Liver (tissue), 3 donors: ENCODE results near the gene NIPAL4.

Experiments
- CTCF ChIP-seq: fragments of 150-350 bp; IDR thresholded peaks from 2 replicates; pipeline ENCODE4 v1.5.1; 2017; ENCODE audit warnings: improper control_type of control experiment, low read depth, low read length; ENCODE audit not compliant: missing input control
- JUND ChIP-seq, 2 donors: IDR thresholded peaks; 2 replicates each; pipeline ENCODE4 v1.6.1; 2016; ENCODE audit warnings: antibody characterized with exemption in 2 of 2
- RAD21 ChIP-seq, 2 donors: IDR thresholded peaks; 2 replicates each; pipeline ENCODE4 v1.6.1; 2016; ENCODE audit warnings: antibody characterized with exemption in 2 of 2, mild to moderate bottlenecking in 2 of 2
- RXRA ChIP-seq, 2 donors: IDR thresholded peaks; 2 replicates each; pipeline ENCODE4 v1.6.1; 2017 to 2018; ENCODE audit warnings: antibody characterized with exemption in 2 of 2, mild to moderate bottlenecking in 1 of 2
- YY1 ChIP-seq: IDR thresholded peaks from 2 replicates; pipeline ENCODE4 v1.6.1; 2016; ENCODE audit warnings: antibody characterized with exemption, mild to moderate bottlenecking
- donor health status: healthy.
- donor health status: healthy.

- TF ChIP-seq JUND (IDR thresholded peaks at IDR 0.05), result no peak
- TF ChIP-seq RXRA (IDR thresholded peaks at IDR 0.05), result no peak
- no peak for TF ChIP-seq CTCF
- no peak for TF ChIP-seq YY1
- TF ChIP-seq RAD21 (IDR thresholded peaks at IDR 0.05), result no peak
Observed at GRCh38 chr5:157450024-157450423, 10.0 kb upstream of the NIPAL4 start.
